ENCODE data around the gene NCAPH2. TPM values are rescaled to one million over a fixed set of nuclear protein-coding genes. Genes with fewer than 3 reads are reported as not detected.

Gene NCAPH2
- total and polyA plus RNA-seq, 9 of the 15 experiments (the other 6 are each of a cell fraction or from before 2014, with no cell fraction given): 3.6 to 88.6 (median 32.4) TPM

GRCh38 chr22:50461536-50461935, 46.5 kb upstream of the NCAPH2 start (continued):
- TF ChIP-seq BRCA1 (IDR thresholded peaks at IDR 0.05) (no peak), BRCA1 (CRISPR knock-in tag; IDR thresholded peaks at IDR 0.05) (no peak), ZBTB9 (CRISPR knock-in tag; IDR thresholded peaks at IDR 0.05) (no peak), ASH1L (IDR thresholded peaks at IDR 0.05; ENCODE audit: borderline replicate concordance, low read depth, partially characterized antibody) (no peak), MCM5 (IDR thresholded peaks at IDR 0.05; ENCODE audit: low read depth) (no peak)

DNA sequence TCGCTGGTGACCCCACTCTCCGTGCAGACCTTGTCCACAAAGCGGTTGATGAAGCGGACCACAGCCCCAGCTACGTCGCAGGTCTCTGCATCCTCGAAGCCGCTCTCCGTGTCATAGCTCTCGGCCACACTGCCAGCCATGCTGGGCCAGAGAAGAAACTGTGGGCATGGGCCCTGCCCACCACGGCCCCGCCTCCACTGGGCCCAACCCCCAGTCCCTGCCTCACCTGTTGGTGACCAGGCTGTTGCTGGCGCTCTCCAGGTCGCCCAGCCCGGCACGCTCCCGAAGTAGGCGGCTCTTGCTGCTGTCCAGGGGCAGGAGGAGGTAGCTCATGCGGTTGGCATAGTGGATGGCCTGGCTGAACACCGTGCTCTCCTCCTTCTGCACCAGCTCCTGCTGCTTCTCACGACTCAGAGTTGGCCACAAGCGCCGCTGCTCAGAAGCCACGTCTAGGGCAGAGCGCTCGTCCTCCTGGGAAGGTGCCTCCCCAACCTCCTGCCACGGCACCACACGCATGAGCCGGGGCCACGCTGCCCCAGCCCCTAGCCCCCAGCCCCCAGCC, 46.0 kb upstream of the NCAPH2 start:
- Histone ChIP-seq H3K79me2 (ENCODE audit: control insufficient read depth, insufficient read depth, low read length) (no peaks in the 10 kb centered on the region), H3K27me3 (ENCODE audit: control insufficient read depth in 2 of 2, insufficient read depth in 2 of 2, low read length in 2 of 2) (no peaks in the 10 kb centered on the region), H3K4me1 (replicated peaks in 1 of 2; ENCODE audit: control insufficient read depth in 2 of 2, insufficient read depth in 2 of 2, low read length in 2 of 2) (peaks cover 0 to 2% of the 10 kb centered on the region in 2 experiments; a peak in 2 of 5 replicates), H2AFZ (ENCODE audit: low read depth, low read length) (no peak overlapping the region), H3K9me1 (ENCODE audit: control insufficient read depth, insufficient read depth, low read length) (no peaks in the 10 kb centered on the region), H3K27ac (ENCODE audit: extremely low read depth, low read depth, low read length) (no peak overlapping the region), H4K20me1 (replicated peaks; ENCODE audit: control insufficient read depth, insufficient read depth, low read length) (no peaks in the 10 kb centered on the region), H3K36me3 (ENCODE audit: control insufficient read depth, insufficient read depth, low read length) (peaks cover 61% of the 10 kb centered on the region; the same call in 1 of the 3 replicates), H3K4me3 (no peak overlapping the region), H3K9me3 (replicated peaks; ENCODE audit: control insufficient read depth, insufficient read depth, low read depth, low read length) (no peaks in the 10 kb centered on the region), H3K9ac (ENCODE audit: insufficient read depth in 1 of 2, low read depth in 2 of 2, low read length in 2 of 2) (no peak overlapping the region), H3K4me2 (ENCODE audit: insufficient read depth, low read length) (no peak overlapping the region)
- no peak for DNase-seq (ENCODE audit: extremely low read depth in 1 of 4, low spot score in 3 of 4)
- in situ Hi-C loops (cut with MboI): no loop called here
- FAIRE-seq: no peak
- TF ChIP-seq LEF1 (IDR thresholded peaks at IDR 0.05) (no peak), ZNF79 (CRISPR knock-in tag; IDR thresholded peaks at IDR 0.05; ENCODE audit: low read depth) (no peak)
- TF ChIP-seq, protein P1, sequence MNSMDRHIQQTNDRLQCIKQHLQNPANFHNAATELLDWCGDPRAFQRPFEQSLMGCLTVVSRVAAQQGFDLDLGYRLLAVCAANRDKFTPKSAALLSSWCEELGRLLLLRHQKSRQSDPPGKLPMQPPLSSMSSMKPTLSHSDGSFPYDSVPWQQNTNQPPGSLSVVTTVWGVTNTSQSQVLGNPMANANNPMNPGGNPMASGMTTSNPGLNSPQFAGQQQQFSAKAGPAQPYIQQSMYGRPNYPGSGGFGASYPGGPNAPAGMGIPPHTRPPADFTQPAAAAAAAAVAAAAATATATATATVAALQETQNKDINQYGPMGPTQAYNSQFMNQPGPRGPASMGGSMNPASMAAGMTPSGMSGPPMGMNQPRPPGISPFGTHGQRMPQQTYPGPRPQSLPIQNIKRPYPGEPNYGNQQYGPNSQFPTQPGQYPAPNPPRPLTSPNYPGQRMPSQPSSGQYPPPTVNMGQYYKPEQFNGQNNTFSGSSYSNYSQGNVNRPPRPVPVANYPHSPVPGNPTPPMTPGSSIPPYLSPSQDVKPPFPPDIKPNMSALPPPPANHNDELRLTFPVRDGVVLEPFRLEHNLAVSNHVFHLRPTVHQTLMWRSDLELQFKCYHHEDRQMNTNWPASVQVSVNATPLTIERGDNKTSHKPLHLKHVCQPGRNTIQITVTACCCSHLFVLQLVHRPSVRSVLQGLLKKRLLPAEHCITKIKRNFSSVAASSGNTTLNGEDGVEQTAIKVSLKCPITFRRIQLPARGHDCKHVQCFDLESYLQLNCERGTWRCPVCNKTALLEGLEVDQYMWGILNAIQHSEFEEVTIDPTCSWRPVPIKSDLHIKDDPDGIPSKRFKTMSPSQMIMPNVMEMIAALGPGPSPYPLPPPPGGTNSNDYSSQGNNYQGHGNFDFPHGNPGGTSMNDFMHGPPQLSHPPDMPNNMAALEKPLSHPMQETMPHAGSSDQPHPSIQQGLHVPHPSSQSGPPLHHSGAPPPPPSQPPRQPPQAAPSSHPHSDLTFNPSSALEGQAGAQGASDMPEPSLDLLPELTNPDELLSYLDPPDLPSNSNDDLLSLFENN (IDR thresholded peaks at IDR 0.05; ENCODE audit: low read depth in 2 of 2, low read length in 2 of 2): no peak
- ATAC-seq: no peak
- CTCF ChIA-PET (ENCODE audit: low intra/inter-chr PET ratio): no interaction called here
- no TSS peak for BruUV-seq (replicated peaks)
- intact Hi-C loops (cut with micrococcal nuclease): no loop called here
- POLR2A ChIA-PET: interaction anchor here (1.0 kb wide), 1 partner anchor 19 kb away, joined by 3 read pairs; no protein-coding TSS in a partner anchor
- 96% methylated on average over 14 of the region's 30 CpGs for WGBS (ENCODE audit: insufficient coverage, low coverage, missing lambda C conversion rate)
